SJSA1 (cell line): ENCODE measurements around the gene RARRES1. TPM values are rescaled to one million over a fixed set of nuclear protein-coding genes. Genes with fewer than 3 reads are reported as not detected.

ENCODE experiments used
- total RNA-seq: library from RNA; depleted of rRNA; stranded (reverse); fragments of >200 nt; shearing (Covaris generic); gene quantifications from 2 replicates; pipeline ENCODE4 v1.2.3, GENCODE V29; 2014; rRNA removed

RARRES1 gene
- total RNA-seq, 1 experiment from 2014 or later: 4.9 TPM

Other genes with a start within 250 kb of the RARRES1 start
- gene MLF1, start 161.3 kb downstream of the RARRES1 start, total RNA-seq: 13.0 and 18.2 TPM in 2 replicates
- gene GFM1, start 87.9 kb downstream of the RARRES1 start, total RNA-seq: 31.8 and 33.4 TPM in 2 replicates
- not detected in 2 replicates for gene LXN, start 59.8 kb downstream of the RARRES1 start, total RNA-seq
- 46.4 and 55.9 TPM in 2 replicates for gene MFSD1, start 69.6 kb upstream of the RARRES1 start, total RNA-seq